Measurements from ENCODE around the gene MPPED1.

- no peak for TF ChIP-seq TAF1 (IDR thresholded peaks at IDR 0.05; ENCODE audit: low read depth, low read length)
- TF ChIP-seq PAX5 (IDR thresholded peaks at IDR 0.05; ENCODE audit: insufficient read depth, low read length, severe bottlenecking), result no peak
Observed at GRCh38 chr22:43530349-43531201, 118.8 kb downstream of the MPPED1 start.

Data from GM12891 (cell line).